Activated CD4-positive, alpha-beta T cell treated with anti-CD3 and anti-CD28 coated beads, Interleukin-2, amount 50 U/mL, for 16 hours (primary cell): Measurements from ENCODE around the gene GATAD2A.
A peak's percentile ranks its signal among the peaks of the same experiment; 100 is the strongest.
"Not testable (repeated sequence)": the region's sequence is repeated elsewhere in the genome, so short reads cannot be mapped to it uniquely, and the experiment has no call there.

Source experiments
- DNase-seq: peaks from one replicate; pipeline ENCODE4 v3.0.0-alpha.2; 2020

Gene GATAD2A, protein sequence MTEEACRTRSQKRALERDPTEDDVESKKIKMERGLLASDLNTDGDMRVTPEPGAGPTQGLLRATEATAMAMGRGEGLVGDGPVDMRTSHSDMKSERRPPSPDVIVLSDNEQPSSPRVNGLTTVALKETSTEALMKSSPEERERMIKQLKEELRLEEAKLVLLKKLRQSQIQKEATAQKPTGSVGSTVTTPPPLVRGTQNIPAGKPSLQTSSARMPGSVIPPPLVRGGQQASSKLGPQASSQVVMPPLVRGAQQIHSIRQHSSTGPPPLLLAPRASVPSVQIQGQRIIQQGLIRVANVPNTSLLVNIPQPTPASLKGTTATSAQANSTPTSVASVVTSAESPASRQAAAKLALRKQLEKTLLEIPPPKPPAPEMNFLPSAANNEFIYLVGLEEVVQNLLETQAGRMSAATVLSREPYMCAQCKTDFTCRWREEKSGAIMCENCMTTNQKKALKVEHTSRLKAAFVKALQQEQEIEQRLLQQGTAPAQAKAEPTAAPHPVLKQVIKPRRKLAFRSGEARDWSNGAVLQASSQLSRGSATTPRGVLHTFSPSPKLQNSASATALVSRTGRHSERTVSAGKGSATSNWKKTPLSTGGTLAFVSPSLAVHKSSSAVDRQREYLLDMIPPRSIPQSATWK

DNA sequence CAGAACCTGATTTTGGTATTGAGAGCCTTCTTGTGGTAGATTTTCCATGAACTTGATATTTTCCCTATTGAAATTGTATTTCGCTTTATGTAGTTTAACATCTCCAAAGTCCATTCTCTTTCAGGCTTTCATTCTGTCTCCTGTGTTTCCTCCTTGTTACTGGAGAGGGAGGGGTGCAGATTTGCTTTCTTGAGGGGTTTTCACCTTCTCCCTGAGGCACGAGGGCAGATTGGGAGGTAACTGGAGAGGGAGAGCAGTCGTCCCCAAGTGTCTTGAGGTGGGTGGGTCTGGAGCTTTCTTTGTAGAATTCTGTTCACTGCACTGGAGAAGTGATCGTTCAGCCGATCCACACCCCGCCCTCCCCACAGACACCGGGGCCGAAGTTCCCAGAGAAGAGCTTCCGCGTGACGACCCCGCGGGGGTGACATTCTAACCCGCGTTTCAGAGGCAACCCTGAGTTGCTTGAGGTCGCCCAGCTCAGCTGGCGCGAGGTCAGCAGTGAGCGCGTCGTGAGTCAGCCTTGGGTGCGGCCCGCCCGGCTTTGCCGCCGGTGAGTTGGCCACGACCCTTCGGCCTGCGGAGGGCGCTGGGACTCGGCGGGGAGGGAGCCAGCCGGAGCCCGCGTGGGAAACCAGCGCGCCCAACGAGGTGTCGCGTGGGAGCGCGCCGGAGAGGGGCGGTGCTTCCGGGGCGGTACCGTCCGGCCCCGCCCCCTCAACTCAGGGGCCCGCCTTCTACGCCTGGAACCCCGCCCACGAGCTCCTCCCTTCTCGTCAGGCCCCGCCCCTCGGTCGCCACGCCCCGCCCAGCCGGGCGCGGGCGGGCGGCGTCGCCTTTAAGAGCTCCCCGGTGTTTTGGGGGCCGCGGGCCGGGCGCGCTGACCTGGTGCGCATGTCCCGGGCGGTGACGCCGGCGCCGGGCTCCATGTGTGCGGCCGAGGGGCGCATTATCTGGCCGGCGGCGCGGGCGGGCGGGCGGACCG lies at the start of gene GATAD2A:
Gene GATAD2A (plus strand): TSS at position 797 of the 982 bp plus-strand sequence. CDS start 59,671 bp downstream, outside the sequence.
- DNase-seq = peak; percentile 94

DNA sequence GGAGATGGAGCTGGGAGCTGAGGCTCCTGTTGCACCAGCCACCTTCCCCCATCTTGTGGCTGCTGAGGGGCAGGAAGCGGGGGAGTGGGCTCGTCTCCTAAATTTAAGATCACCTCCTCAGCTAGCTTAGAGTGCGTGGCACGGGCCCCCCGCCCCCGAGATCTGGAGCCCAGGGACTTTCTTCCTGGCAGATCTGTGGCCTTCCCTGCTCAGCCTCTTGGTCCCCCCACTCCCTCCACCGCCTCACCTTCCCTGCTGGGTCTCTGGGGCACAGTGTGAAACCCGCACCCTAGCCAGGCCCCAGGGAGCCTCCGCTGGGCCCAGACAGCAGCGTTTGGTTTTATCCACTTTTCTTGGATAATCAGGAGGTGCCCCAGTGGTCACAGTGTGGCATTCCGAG lies 49.0 kb upstream of the GATAD2A start:
- no peak for DNase-seq

DNA sequence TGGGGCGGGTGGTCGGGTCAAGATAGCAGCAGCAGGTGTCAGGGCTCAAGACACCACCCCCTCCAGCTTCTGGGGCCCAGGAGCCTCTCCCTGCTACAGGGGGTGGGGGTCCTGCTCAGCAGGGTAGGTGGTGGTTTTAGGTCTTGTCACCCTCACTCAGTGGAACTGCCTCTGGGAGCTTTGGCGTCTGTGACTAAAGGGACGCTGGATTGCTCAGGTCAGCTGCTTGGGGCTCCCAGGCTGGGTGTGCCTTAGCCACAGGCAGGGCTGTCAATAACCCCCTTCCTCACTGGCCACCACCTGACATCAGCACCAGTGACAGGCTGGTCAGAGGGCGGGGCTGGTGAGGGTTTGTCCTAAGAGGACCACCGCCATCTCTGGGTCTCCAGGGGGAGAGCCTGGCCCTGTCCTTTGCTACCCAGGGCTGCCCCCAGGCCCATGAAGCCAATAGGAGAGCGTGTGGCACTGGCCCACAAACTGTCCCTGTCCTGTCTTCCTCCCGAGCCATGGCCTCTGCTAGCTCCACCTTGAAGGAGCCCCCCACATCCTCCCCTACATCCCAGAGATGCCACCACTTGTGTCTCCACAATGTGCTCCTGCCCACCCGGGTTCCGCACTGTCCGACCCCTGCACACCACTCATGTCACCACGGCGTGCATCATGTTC lies 48.4 kb upstream of the GATAD2A start:
- DNase-seq = no peak

DNA sequence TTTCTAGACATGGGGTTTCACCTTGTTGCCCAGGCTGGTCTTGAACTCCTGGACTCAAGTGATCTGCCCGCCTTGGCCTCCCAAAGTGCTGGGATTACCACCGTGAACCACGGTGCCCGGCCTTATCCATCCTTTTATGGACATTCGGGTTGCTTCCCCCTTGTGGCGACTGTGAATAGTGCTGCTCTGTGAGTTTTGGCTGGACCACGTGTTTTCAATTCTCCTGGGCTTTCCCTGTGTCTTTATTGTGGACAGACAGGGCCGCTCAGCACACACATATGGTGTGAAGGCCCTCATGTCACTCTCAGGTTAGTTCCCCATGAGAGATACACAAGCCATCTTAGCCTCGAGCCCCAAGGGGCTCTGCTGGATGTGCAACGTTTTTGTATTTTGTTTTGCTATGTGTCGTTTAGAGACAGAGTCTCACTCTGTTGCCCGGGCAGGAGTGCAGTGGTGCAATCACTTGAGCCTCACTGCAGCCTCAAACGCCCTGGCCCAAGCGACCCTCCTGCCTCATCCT lies 44.3 kb upstream of the GATAD2A start:
- DNase-seq = peak; percentile 82

DNA sequence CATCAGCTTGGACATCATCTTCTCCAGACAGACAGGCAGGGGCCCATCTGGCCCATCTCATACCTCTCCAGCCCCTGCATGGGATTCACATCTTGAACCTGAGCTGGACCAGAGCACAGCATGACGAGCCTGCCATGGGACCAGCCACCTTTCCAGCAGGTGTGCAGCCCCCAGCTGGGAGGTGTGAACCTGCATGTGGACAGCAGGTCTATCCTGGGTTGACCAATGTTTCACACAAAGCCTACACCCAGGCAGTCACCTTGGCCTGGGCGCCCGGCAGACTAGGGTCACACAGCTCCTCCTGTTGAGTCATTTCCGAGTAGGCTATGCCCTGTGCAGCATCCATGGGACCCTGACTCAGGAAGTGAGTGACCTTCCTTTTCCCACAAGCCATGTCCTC lies 43.4 kb upstream of the GATAD2A start:
- DNase-seq = no peak

DNA sequence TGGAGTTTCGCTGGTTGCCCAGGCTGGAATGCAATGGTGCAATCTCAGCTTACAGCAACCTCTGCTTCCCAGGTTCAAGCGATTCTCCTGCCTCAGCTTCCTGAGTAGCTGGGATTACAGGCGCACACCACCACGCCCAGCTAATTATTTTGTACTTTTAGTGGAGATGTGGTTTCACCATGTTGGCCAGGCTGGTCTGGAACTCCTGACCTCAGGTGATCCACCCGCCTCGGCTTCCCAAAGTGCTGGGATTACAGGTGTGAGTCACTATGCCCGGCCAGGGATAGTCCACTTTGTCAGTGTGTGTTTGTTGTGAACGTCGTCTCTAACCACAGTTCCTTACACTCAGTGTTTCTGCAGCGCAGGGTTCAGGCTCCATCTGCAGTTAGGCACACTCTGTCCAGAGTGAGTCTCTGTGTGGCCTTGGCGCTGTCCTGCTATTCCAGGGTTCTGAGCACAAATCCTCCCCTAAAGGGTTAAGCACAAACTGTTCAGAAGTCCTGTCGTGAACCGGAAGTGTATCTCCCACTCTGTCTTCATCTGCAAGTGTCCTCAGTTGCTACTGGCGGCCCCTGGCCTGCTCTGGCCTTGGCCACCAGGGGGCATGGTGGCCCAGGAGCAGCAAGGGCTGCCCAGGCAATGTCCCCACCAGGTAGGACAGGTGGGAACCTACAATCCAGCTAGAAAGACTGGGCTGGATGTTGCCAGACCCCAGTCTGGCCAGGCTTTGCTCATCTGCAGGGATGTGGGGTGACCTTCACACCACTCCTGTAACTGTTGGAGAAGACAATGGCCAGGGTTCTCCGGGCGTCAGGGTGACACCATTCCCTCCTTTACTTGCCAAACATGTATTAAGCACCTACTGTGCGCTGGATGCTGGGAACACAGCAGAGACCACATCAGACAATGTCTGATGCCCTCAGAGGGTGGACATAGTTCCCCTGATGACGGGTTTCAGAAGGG lies 38.8 kb upstream of the GATAD2A start:
- peak; percentile 77 for DNase-seq

DNA sequence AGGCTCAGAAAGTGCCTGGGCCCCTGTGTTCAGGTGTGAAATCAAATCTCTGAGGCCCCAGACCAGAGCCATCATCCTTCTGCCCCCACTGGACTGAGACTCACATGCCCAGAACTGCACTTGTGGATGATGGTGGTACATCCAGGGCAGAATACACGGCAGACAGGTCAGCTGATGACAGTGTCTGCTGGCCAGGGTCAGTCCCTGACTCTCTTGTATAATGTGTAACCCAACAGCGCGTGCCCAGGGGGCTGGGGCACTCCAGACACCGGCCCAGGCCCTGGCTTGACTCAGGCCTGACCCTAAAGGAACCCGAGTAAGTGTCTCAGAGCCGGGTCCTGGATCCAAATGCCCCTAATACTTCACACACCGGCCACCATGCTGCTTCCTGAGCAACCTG lies 37.4 kb upstream of the GATAD2A start:
- DNase-seq = no peak

DNA sequence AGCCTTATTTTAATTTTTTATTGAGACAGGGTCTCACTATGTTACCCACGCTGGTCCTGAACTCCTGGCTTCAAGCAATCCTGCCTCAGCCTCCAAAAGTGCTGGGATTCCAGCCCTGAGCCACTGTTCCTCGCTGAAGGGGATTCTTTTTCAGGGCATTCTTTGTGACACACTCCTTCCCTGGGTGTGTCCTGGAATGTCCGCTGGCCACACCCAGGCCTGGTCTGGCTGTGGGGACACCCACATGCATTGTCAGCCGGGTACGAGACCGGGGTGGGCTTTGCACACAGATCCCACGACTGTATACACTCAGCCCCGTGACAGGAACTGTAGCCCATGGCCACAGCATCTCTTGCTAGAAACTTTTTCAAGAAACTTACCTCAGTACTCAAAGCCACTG lies 34.4 kb upstream of the GATAD2A start:
- DNase-seq = no peak

DNA sequence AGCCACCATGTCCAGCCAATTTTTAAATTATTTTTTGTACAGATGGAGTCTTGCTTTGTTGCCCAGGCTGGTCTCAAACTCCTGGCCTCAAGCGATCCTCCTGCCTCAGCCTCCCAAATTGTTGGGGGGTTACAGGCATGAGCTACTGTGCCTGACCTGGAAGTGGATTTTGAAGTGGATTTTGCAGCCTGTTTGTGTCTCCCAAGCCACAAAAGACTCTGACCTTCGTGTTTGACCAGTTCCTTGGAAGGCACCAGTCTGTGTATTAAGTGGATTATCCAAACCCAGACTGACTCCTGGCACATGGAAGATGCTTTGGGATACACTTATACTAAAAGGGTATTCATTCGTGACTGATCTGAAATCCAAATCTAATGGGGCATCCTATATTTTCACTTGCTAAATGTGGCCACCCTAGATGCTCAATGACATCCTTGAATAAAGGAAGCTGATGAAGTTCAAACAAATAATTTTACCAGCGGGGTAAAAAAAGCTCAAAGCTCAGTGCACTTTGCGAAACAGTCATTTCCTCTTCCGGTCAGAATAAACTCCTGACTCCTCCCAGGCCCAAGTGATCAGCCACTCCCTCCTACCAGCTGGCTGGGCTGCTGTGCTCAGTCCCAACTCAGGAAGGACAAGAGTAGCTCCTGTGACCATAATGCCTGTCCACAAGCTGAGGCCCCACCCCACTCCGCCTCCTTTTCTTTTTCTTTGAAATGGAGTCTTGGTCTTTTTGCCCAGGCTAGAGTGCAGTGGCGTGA lies 32.6 kb upstream of the GATAD2A start:
- peak; percentile 59 for DNase-seq

DNA sequence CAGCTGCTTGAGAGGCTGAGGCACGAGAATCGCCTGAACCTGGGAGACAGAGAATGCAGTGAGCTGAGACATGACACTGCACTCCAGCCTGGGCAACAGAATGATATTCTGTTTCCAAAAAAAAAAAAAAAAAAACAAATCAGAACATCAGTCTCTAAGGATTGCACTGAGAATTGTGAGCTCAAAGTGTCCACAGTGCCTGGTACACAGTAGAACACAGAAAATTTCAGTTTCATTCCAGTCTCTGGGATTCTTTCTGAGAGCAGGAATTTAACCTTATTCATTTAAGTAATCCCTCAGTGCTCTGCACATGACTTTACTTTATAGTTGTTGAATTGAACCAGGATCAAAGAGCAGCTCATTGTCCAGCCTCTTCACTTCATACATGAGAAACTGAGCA lies 25.9 kb upstream of the GATAD2A start:
- DNase-seq = no peak

DNA sequence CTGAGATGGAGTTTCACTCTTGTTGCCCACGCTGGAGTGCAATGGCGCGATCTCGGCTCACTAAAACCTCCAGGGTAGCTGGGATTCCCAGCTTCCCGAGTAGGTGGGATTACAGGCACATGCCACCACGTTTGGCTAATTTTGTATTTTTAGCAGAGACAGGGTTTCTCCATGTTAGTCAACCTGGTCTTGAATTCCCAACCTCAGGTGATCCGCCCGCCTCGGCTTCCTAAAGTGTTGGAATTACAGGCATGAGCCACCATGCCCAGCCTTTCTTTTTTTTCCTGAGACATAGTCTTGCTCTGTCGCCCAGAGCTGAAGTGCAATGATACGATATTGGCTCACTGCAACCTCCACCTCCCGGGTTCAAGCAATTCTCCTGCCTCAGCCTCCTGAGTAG lies 25.2 kb upstream of the GATAD2A start:
- DNase-seq = not testable (repeated sequence)

DNA sequence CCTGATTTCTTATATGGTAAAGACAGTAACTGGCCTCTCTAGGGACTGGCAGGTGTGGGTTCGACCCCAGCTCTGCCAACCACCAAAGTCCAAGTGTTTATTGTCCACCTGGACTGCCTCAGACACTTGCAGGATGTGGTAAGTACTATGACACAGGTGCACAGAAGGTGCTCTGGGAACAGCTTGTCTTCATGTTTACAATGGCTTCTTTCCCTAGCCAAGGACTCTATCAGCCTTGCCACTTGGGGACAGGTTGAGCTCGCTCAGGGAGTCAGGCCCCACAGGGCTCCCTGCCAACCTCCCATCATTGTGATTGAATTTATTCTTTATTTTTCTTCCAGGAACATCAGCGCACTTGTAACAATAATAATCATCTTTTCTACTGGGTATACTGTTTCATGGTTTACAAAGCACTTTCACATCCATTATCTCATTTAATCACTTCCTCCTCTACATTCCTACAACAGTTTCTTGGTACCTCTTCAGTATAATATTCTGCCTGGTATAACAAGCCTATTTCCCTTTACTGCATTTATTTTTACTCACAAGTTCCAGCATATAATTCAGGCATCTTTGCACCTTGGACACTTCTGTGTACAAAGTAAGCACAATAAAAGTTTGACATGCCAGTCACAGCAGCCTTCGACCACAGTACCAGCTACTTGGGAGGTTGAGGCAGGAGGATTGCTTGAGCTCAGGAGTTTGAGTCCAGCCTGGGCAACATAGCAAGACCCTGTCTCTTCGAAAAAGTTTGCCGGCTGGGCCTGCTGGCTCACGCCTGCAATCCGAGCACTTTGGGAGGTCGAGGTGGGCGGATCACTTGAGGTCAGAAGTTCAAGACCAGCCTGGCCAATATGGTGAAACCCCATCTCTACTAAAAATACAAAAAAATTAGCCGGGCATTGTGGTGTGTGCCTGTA lies 24.2 kb upstream of the GATAD2A start:
- no peak for DNase-seq

DNA sequence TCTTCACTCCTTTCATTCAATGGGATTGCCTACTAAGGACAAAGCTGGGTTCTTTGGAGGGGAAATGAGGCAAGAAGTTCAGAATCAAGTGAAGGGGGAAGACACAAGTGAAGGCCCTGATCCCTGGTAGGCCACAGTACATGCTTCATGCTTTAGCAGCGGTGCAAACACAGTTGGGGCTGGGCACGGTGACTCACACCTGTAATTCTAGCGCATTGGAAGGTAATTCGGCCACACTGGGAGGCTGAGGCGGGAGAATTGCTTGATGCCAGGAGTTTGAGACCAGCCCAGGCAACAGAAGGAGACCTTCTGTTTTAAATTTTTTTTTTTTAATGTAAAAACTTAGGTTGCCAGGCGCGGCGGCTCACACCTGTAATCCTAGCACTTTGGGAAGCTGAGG lies 23.4 kb upstream of the GATAD2A start:
- no peak for DNase-seq

DNA sequence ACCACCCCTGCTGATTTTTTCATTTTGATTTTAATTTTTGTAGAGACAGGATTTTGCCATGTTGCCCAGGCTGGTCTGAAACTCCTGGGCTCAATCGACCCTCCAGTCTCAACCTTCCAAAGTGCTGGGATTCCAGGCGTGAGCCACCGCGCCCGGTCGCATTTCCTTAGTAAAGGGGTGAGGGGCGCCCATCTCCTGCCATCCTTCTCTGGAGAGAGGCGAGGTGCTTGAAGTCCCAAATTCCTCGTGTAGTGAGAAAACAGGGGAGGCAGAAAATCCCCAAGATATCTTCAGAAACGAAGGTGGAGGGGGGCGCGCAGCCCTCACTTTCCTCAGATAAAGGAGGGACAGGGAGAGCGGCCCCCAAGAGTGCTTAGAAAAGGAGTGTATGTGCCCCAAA lies 21.0 kb upstream of the GATAD2A start:
- DNase-seq = no peak

DNA sequence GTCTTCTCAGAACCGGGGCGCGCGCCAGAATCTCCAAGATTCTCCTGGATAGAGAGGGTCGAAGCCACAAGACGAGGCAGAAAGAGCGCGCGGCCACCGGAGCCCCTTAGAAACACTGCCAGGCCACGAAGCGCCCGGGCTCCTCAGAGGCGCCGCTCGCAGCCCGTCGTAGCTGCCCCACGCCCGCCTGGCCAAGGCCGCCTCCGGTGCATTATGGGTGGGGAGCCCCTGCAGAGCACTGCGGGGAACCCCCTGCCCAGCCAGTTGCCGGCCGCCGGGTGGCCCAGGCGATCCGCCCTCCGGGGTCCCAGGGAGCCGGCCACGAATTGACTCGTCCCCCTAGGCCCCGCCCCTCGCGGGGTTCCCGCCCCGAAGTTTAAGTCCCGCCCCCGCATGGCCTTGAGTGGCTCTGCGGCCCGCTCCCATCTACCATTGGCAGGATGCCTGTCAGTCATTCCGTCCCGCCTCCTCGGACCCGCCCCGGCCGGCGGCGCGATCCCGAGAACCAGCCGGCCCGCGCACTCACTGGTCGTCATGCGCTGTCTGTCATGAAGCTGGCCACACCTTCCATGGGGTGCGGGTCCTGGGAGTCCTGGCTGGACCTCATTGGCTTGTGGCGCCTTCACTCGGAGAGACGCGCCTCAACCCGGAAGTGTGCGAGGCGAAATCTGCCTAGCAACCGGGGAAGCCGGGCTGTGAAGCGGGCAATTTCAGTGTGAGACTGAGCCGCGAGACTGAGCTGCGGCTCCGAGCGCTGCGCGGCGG lies 20.2 kb upstream of the GATAD2A start:
- peak; percentile 100 for DNase-seq

DNA sequence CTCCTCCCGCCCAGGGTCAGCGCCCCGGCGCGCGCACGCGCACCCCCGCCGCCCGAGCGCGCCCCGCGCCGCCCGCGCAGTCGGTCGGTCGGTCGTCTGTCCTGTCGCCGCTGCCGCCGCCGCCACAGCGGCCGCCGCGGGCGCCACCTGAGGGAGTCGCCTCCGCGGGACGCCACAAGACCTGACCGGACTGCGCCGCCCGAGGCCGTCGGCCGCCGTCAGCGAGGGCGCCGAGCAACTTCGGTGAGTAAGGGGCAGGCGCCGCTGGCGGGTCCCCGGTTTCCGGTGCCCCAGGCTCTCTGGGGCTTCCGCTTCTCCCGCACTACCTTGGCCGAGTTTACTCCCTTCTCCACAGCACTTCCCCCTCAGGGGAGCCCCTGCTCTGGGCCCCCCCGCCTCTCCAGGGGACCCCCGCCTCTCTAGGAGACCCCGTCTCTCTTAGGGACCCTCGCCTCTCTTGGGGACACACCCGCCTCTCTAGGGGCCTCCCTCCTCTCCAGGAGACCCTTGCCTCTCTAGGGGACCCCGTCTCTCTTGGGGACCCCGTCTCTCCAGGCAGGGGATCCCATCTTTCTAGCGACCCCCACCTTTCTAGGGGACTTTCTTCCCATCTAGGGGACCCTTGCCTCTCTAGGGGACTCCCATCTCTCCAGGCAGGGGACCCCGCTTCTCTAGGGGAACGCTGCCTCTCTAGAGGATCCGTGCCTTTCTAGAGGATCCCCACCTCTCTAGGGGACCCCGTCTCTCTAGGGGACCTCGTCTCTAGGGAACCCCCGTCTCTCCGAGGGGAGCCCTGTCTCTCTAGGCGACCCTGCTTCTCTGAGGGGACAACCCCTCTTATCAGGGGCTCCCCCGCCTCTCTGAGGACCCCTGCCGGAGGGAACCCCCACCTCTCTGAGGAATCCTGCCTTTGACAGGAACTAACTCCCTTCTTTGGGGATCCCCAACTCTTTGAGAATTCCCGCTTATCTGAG lies 19.3 kb upstream of the GATAD2A start:
- no peak for DNase-seq

DNA sequence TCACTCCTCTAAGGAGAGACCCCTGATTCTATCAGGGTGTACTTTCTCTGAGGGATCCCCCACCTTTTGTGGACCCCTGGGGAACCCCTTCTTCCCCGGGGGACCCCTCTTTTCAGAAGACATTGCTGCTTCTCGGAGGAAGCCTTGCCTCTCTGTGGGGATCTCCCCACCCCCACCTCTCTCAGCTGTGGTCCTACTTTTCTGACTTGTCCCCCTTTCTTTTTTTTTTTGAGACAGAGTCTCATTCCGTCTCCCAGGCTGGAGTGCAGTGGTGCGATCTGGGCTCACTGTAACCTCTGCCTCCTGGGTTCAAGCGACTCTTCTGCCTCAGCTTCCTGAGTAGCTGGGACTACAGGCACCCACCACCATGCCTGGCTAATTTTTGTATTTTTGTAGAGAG lies 18.4 kb upstream of the GATAD2A start:
- DNase-seq = no peak
